MM.1S (cell line): ENCODE data around the gene FLAD1.
"Not testable (repeated sequence)": the region's sequence is repeated elsewhere in the genome, so short reads cannot be mapped to it uniquely, and the experiment has no call there.

Experiments used
- DNase-seq: peaks from one replicate; pipeline ENCODE4 v3.0.0-alpha.2; 2015
- H2AFZ ChIP-seq: fragments of 300-600 bp; sonication (generic); 2 replicates; pipeline ENCODE4 v1.6.0; 2016; ENCODE audit warnings: antibody characterized with exemption, low read length
- H3F3A ChIP-seq: fragments of 300-600 bp; sonication (generic); 2 replicates; pipeline ENCODE4 v1.6.1; 2016; ENCODE audit warnings: mild to moderate bottlenecking, antibody characterized with exemption, low read length, moderate library complexity, mixed read lengths; ENCODE audit not compliant: insufficient read depth
- H3K27ac ChIP-seq: fragments of 300-600 bp; sonication (generic); 2 replicates; pipeline ENCODE4 v1.5.1; 2016; ENCODE audit warnings: mild to moderate bottlenecking, low read length
- H3K27me3 ChIP-seq: fragments of 300-600 bp; sonication (generic); replicated peaks from 2 replicates; pipeline ENCODE4 v1.6.0; 2016; ENCODE audit warnings: low read length; ENCODE audit not compliant: insufficient read depth
- H3K36me3 ChIP-seq: fragments of 300-600 bp; sonication (generic); replicated peaks from 2 replicates; pipeline ENCODE4 v1.6.1; 2016; ENCODE audit warnings: mild to moderate bottlenecking, low read length, mixed read lengths; ENCODE audit not compliant: insufficient read depth
- H3K4me1 ChIP-seq: fragments of 300-600 bp; sonication (generic); 2 replicates; pipeline ENCODE4 v1.6.1; 2016; ENCODE audit warnings: low read length, mixed read lengths
- H3K4me2 ChIP-seq: fragments of 300-600 bp; sonication (generic); 2 replicates; pipeline ENCODE4 v1.6.0; 2016; ENCODE audit warnings: low read depth, low read length
- H3K4me3 ChIP-seq: fragments of 300-600 bp; sonication (generic); 2 replicates; pipeline ENCODE4 v1.5.1; 2016; ENCODE audit warnings: low read length, mixed read lengths
- H3K79me2 ChIP-seq: fragments of 300-600 bp; sonication (generic); 2 replicates; pipeline ENCODE4 v1.6.1; 2016; ENCODE audit warnings: mixed run types, low read length, mixed read lengths
- H3K9ac ChIP-seq: fragments of 300-600 bp; sonication (generic); 2 replicates; pipeline ENCODE4 v1.6.1; 2016; ENCODE audit warnings: low read length, mixed read lengths
- H3K9me2 ChIP-seq: fragments of 300-600 bp; sonication (generic); replicated peaks from 2 replicates; pipeline ENCODE4 v1.6.1; 2016; ENCODE audit warnings: mild to moderate bottlenecking, low read length, mixed read lengths; ENCODE audit not compliant: insufficient read depth
- H3K9me3 ChIP-seq: fragments of 300-600 bp; sonication (generic); replicated peaks from 2 replicates; pipeline ENCODE4 v1.6.1; 2016; ENCODE audit warnings: mild to moderate bottlenecking, low read length, mixed read lengths; ENCODE audit not compliant: insufficient read depth
- H4K20me1 ChIP-seq: fragments of 300-600 bp; sonication (generic); 2 replicates; pipeline ENCODE4 v1.6.1; 2016; ENCODE audit warnings: mild to moderate bottlenecking, low read length, moderate library complexity, mixed read lengths; ENCODE audit not compliant: insufficient read depth
- EZH2 ChIP-seq: fragments of 300-600 bp; sonication (generic); optimal IDR thresholded peaks from 2 replicates; pipeline ENCODE3; 2017; ENCODE audit warnings: low read depth, mild to moderate bottlenecking, antibody characterized with exemption, low read length, mixed read lengths
- EZH2phosphoT487 ChIP-seq: fragments of 300-600 bp; sonication (generic); IDR thresholded peaks from 2 replicates; pipeline ENCODE4 v1.6.1; 2018; ENCODE audit warnings: antibody characterized with exemption, low read length
- TF ChIP-seq, protein P1 (sequence below): fragments of 300-600 bp; sonication (generic); IDR thresholded peaks from 2 replicates; pipeline ENCODE4 v1.5.1; 2016; ENCODE audit warnings: antibody characterized with exemption, low read length, mixed read lengths

The FLAD1 gene

DNA sequence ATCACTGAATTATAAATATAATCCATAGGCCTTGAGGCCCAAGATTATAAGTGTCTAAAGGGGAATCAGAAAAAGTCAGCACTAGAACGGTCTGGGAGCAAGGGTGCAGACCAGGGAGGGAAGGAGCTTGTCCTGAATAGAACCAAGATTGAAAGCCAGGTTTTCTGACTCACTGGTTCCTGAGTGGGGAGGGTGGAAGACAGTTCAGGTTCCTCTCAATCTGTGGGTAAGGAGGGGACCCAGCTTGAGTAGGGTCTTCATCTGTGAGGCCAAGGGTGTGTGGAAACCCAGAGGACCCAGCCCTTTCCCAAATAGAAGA, 11.1 kb downstream of the FLAD1 start:
- Histone ChIP-seq H3K79me2 (peaks cover 11% of the 10 kb centered on the region), H4K20me1 (no peaks in the 10 kb centered on the region), H3K9ac (no peak overlapping the region), H3K9me3 (no peaks in the 10 kb centered on the region), H3K27me3 (no peaks in the 10 kb centered on the region), H2AFZ (no peak overlapping the region), H3K4me3 (no peak overlapping the region), H3K36me3 (peaks cover 5% of the 10 kb centered on the region; the same call in 1 of the 2 replicates), H3F3A (peaks cover 40% of the 10 kb centered on the region), H3K27ac (peak overlapping the region; percentile 8; the same call in 1 of the 2 replicates), H3K4me1 (peaks cover 9% of the 10 kb centered on the region; the same call in 1 of the 2 replicates), H3K9me2 (no peaks in the 10 kb centered on the region), H3K4me2 (no peak overlapping the region)
- DNase-seq = no peak
- TF ChIP-seq, protein P1, sequence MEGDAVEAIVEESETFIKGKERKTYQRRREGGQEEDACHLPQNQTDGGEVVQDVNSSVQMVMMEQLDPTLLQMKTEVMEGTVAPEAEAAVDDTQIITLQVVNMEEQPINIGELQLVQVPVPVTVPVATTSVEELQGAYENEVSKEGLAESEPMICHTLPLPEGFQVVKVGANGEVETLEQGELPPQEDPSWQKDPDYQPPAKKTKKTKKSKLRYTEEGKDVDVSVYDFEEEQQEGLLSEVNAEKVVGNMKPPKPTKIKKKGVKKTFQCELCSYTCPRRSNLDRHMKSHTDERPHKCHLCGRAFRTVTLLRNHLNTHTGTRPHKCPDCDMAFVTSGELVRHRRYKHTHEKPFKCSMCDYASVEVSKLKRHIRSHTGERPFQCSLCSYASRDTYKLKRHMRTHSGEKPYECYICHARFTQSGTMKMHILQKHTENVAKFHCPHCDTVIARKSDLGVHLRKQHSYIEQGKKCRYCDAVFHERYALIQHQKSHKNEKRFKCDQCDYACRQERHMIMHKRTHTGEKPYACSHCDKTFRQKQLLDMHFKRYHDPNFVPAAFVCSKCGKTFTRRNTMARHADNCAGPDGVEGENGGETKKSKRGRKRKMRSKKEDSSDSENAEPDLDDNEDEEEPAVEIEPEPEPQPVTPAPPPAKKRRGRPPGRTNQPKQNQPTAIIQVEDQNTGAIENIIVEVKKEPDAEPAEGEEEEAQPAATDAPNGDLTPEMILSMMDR = no peak
- TF ChIP-seq EZH2 (no peak), EZH2phosphoT487 (no peak)

DNA sequence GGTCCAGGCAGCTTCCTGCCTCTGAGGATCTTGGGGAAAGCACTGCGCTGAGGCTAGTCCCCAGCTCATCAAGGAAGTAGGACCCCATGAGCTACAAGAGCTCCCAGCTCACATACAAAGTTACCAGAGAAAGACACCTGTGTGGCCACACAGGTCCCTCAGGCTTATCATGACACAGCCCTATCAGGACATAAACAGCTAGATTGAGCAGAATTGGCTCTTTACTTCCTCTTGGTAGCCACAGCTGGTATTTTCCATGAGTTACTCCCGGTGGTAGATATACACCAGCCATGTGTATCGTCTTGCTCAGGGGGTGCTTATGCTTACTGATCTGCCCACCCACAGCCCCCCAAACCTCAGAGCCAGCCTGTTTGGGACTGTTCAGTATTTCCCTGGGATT, 11.4 kb downstream of the FLAD1 start:
- no peak overlapping the region for H3K9ac ChIP-seq
- H3K4me1 ChIP-seq = peaks cover 9% of the 10 kb centered on the region; the same call in 1 of the 2 replicates
- H3F3A ChIP-seq = peaks cover 43% of the 10 kb centered on the region
- H3K4me3 ChIP-seq = no peak overlapping the region
- H3K9me3 ChIP-seq = no peaks in the 10 kb centered on the region
- no peaks in the 10 kb centered on the region for H3K27me3 ChIP-seq
- no peaks in the 10 kb centered on the region for H3K9me2 ChIP-seq
- TF ChIP-seq EZH2phosphoT487 (no peak), EZH2 (no peak)
- TF ChIP-seq, protein P1 = no peak
- H2AFZ ChIP-seq = no peak overlapping the region
- no peak for DNase-seq
- H4K20me1 ChIP-seq = no peaks in the 10 kb centered on the region
- peaks cover 8% of the 10 kb centered on the region; the same call in 1 of the 2 replicates for H3K79me2 ChIP-seq
- H3K27ac ChIP-seq = peak overlapping the region; percentile 8; the same call in 1 of the 2 replicates
- no peak overlapping the region for H3K4me2 ChIP-seq
- peaks cover 5% of the 10 kb centered on the region; the same call in 1 of the 2 replicates for H3K36me3 ChIP-seq

DNA sequence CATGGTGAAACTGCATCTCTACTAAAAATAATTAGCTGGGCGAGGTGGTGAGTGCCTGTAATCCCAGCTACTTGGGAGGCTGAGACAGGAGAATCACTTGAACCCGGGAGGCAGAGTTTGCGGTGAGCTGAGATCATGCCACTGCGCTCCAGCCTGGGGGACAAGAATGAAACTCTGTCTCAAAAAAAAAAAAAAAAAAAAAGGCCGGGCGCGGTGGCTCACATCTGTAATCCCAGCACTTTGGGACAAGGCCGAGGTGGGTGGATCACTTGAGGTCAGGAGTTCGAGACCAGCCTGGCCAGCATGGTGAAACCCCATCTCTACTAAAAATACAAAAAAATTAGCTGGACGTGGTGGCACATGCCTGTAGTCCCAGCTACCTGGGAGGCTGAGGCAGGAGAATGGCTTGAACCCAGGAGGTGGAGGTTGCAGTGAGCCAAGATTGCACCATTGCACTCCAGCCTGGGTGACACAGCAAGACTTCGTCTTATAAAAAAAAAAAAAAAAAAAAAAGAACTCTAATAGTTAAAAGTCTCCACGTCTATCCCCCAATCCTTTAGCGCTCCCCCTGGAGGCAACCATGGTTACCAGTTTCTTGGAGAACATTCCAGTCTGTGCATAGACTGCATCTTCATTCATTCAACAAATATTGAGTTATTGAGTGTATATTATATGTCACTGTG, 12.3 kb downstream of the FLAD1 start:
- not testable (repeated sequence) for H3K9ac ChIP-seq, H3K4me1 ChIP-seq, H3K27ac ChIP-seq, H3K4me3 ChIP-seq, H3K4me2 ChIP-seq, H3K27me3 ChIP-seq, H4K20me1 ChIP-seq, H3K9me2 ChIP-seq, H3K9me3 ChIP-seq, H3K36me3 ChIP-seq, H2AFZ ChIP-seq, H3K79me2 ChIP-seq
- TF ChIP-seq, protein P1 = peak; percentile 40
- H3F3A ChIP-seq = peaks cover 48% of the 10 kb centered on the region
- peak; percentile 58 for DNase-seq
